Activated CD4-positive, alpha-beta T cell treated with anti-CD3 and anti-CD28 coated beads, Interleukin-2, amount 50 U/mL, for 16 hours (primary cell): Measurements from ENCODE around the gene ATF6B.
A peak's percentile ranks its signal among the peaks of the same experiment; 100 is the strongest.

ENCODE experiments used
- DNase-seq: peaks from one replicate; pipeline ENCODE4 v3.0.0-alpha.2; 2020

The ATF6B gene

DNA sequence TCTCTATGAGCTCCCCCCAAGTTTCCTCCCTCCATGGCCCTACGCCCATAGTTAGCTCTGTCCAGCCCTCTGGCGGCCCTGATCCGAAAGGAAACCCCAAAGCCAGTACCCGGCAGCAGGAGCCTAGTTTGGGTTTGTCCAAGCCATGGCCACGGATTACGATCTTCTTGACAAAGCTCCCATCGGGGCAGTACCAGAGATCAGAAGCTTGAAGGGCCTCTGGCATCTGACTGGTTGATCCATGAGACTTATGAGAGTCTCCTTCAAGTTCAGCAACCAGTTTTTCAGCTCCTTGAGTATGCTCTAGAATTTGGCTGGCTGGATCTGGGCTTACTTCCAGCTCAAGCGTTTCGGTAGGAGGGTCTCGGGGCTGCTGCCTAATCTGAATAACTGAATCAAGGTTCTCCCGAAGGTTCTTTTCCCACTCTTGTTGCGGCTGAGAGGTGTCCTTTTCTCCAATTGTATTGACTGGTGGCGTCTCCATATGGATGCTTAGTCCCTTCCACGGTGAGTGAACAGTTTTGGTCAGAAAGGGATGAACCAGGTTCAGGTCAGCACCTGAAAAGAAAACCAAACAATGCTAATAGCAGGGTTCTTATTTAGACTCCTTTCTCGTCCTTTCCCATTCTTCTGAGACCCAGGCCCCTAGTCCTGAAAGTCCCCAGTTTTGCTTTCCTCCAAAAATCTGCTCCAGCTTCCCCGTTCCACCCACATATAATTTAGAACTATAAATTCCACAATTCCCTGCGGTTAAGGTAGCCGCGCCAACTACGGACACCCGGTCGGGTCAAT is 1.4 kb upstream of the ATF6B start:
- no peak for DNase-seq

DNA sequence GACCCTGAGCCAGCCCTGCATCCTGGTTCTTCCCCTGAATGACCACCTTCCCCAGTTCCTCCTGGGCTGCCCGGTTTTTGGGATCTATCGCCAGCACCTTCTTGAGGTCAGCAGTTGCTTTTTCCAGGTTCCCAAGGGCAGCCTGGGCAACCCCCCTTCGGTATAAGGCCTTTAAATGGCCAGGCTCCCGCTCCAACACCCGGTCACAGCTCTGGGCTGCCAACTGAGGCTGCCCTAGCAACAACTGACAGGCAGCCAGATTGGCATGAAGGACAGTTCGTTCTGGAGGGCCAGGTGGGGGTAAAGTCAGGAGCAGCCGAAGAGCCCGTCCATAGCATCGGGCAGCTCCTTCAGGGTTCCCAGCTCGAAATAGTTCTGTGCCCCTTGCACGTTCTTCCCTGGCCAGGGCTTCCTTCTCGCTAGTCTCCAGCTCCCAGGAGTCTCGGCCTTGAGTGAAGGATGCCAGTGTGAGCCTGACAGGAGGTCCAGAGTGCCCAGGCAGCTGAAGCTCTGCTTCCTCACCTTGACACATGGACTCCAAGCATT is 778 bp upstream of the ATF6B start:
- DNase-seq = no peak

DNA sequence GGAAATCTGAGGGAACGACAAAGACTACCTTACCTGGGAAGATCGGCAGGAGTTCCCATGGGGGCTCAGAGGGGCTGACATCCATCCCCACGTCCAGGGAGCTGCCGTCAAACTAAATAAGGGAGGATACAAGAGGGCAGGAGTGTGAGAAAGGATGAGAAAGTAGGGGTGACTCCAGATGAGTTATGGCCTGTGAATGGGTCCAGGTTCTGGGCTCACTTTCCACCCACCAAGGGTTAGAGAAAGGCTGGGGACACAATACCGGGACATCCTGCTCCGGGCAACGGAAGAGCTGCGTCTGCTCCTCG is 683 bp downstream of the ATF6B start:
- no peak for DNase-seq

DNA sequence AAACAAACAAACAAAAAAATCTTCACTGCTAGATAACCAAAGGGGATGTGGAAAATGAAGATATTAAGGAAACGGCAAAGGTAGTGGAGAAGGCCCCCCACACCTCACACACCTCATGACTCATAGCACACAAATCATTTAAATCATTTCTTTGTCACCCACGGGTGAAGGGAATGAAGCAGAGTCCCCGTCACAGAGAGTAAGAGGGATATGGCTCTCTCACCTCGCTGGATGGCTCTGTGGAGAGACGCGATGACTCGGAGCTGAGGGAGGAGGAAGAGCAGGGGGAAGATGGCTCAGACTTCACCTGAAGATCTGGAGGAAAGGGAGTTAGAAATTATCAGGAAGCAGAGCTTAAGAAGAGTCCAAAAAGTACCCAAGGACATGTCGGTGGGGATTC is 1.2 kb downstream of the ATF6B start:
- DNase-seq = no peak

DNA sequence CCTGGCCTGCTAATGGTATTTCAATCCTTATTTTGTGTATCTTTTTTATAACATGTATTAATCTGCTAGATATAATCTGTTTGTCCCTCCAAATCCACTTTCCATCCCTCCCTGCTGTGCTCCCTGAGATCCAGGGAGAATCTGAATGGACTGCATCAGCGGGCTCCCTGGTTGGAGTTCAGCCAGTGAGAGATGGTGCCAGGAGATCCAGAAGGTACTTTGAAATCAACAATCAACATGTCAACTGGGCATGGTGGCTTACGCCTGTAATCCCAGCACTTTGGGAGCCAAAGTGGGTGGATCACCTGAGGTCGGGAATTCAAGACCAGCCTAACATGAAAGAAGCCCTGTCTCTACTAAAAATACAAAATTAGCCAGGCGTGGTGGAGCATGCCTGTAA is 4.4 kb downstream of the ATF6B start:
- DNase-seq = no peak

DNA sequence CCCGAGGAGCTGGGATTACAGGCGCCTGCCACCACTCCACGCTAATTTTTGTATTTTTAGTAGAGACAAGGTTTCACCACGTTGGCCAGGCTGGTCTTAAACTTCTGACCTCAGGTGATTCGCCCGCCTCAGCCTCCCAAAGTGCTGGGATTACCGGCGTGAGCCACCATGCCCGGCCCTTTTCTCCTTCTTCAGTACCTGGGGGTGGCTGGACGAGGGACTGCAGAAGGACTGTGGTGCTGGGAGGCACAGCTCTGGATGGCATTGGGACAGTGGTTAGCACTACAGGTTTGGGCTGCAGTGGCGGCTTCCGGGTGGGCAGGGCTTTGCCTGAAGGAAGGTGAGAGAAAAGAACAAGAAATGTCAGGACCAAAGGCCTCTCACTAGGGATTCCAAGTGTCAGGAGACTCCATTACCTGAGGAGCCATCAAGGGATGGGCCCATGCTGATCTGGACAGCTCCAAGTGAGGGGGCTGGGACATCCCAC is 7.4 kb downstream of the ATF6B start:
- no peak for DNase-seq

DNA sequence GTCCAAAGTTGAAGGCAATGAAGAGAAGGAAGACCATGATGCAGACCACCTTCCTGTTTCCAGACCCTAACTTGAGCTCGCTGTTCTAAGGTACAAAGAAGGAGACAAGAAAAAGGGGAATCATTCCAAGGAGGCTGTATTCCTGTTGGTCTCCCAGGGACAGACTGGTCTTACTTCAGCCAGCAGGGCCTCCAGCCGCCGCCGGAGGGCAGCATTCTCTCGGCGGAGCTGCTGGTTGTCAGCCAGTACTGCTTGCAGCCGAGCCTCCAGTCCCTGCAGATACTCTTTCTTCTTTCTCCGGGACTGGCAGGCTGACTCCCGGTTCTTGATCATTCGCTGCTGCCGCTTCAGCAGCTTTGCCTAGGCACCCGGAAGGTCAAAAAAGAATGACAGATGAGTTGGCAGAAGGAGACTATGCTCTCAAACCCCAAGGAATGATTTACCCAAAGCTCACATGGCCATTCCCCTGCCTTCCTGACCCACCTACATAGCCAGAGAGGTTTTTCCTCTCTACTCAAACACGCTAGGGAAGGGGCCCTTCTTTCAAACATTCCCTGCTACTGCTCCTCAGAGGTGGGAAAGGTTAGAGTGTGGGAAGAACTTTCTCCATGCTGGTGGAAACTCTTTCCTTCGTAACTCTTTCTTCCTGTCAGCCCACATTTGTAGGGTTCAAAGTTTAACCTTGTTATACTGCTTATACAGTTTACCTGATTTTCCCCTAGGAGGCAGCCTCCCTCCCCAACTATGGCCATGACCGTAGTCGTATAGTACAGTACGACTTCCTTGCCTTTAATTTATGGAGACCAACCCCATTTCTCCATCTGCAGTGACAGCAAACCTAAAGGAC is 9.0 kb downstream of the ATF6B start:
- peak; percentile 72 for DNase-seq

DNA sequence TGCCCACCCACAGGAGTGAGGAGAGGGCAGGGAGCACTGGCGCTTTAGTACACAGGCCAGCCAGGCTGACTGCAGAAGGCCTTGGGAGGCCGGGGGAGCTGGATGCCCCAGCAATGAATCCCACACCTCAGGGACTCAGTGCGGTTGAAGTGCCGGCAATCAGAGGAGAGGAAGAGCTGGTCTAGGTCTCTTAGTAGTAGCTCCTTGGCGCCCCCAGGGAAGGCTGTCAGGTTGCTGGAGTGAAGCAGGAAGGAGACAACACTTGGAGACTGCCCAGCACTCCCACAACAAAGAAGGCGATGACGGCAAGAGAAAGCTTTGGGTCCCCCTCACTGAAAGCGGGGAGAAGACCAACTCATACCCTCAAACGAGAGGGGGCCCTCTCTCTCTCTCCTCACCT is 10.6 kb downstream of the ATF6B start:
- no peak for DNase-seq

DNA sequence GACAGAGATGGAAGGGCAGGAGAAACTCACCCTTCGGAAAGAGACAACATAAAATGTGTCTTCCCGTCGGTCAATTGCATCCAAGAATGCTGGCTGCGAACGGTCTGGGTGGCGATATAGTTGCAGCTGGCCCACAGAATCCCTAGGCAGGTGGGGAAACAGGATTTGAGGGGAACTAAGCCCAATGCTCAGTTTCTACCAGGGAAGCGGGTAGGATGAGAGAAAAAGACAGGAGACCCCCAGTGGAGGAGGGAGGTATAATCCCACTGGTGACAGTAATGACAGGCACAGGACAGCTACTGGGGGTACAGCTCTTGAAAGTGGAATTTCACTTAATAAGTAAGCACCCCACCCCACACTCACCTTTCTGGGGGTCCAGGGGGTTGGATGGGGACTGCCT is 11.4 kb downstream of the ATF6B start:
- no peak for DNase-seq

DNA sequence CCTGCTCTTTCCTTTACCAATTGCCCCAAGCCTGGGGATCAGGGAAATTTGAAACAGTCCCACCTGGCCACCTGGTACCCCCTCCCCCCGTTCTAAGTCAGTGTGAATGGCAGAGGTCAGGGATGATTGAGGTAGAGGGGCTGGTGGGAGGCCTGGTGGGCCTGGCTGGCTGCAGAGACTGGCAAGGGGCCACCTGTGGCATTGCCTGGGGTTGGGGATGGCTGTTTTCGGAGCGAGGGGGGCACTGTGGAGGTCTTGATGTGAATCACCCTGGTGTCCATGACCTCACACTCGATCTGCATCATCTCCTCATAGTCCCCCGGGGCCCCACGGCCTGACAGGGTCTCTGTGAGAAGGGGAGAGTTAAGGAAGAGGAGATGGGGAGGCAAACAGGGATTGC is 12.4 kb downstream of the ATF6B start:
- no peak for DNase-seq

DNA sequence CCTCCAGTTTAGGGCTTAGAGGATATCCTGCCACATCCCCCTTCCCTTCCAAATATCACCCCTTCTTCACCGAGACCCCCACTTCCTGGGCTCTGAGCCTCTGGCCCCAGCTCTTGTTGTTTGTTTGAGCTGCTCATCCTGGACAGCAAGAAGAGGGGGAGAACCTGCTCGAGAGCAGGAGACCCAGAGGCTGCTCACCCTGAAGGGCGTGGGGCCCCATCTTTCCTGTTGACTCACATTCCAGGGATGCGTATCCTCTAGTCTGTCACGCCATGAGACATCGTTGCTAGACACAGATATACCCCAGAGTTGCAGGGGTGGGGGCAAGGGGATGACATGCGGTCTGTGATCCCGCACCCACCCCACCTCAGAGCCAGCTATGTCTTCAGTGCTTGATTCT is 13.2 kb downstream of the ATF6B start:
- DNase-seq = no peak

DNA sequence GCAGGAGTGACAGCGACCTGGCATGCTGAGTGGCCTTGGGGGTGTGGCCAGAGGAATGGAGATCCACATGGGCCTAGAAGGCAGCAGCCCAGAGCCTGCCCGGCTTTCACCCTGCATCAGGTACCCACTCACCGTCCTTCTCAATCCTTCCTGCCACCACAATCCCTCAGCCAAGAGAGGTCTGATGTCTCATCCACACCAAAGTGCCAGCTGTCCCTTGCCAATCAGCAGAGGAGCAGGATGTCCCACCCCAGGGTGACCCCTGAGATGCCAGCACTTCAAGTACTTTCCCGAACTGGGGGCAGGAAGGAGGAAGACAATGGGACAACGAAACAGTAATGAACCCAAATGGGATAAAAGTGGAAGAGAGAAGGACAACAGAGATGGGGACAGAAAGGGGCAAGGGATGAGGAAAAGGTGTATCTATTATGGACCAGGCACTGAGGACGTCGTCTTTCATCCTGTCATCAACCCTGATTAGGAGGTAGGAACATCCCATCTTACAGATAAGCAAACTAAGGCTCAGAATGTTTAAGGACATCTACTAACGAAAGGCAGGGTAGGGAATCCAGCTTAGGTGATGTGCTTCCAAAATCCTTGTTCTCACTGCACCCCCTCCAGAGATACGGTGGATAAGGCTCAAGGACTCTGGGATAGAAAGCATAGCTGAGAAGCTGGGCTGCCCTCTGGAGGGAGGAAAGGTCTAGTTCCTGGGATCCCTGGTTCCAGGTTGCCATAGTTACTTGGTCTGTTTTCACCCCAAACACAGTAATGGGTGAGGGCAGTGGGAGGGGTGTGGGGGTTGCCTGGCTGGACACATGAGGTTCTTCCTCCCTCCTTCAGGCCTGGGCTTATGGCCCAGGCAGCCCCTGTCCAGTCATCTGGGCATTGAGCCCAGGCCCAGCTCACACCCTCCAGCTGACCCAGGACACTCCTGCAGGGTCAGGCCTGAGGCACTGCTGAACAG is 14.4 kb downstream of the ATF6B start:
- no peak for DNase-seq

DNA sequence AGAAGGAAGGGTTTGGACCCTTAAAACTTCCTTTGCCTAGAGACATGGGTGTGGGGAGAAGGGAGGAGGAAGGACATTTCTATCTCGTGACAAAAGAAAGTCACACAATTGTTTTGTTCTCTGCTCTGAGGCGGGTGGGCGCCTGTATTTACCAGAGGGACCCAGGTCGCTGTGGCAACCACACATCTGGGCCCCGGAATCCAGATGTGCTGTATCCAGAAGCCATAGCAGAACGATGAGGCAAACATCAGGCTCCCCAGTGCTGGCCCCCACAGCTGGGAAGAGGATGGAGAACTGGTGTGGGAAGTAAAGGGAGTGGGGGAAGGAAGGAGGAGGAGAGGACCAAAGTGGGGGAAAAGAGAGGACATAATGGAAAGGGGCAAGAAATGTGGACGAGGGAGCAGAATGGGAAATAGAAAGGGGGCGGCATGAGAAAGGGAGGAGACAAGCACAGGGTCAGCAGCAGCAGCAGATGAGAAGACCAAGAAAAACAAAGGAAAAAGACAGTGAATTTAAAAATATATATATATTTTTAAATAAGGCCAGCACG is 15.5 kb downstream of the ATF6B start:
- DNase-seq = no peak

DNA sequence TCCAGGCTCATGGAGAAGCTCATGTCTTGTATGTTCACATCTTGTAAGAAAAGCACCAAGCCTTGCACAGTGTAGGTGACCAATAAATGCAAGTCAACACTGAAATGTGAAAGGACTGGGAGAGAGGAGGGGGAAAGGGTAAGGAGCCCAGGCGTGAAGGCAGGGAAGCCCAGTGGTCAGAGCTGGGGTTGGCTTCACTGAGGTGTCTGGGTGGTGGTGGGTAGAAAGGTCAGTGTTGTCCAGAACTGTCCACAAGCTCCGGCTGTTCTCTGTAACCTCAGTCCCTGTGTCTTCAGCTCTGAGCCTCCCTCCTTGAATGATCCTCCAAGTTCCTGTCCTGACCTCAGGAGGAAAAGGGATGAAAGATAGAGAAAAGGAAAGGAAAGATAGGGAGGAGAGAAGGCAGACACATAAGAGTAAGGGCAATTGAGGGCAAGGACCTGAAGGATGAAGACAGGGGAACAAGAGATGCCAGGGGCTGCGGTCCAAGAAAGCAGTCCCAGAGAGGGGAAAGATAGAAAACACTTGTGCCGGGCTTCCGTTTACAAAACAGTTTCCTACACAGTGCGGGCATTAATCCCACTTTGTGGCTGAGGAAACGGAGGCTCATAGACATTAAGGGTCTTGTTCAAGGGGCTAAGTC is 16.5 kb downstream of the ATF6B start:
- no peak for DNase-seq

DNA sequence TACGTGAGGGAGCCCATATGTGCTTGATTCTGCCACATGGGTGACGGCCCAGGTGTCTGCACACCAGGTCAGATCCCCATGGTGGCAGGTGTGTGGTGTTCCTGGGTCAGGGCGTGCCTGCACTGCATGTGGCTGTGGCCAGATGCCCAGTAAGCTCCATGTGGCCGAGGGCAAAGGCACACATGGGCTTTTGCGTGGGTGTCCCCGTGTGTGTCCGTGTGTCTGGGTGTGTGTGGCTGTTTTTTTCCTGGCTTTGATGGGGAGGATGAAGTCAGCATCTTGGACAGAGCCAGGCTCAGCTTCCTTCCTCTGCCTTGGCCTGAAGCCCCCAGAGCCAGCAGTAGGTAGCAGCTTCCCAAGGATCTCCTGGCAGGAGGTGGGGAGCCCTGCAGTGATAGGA is 17.4 kb downstream of the ATF6B start:
- no peak for DNase-seq

DNA sequence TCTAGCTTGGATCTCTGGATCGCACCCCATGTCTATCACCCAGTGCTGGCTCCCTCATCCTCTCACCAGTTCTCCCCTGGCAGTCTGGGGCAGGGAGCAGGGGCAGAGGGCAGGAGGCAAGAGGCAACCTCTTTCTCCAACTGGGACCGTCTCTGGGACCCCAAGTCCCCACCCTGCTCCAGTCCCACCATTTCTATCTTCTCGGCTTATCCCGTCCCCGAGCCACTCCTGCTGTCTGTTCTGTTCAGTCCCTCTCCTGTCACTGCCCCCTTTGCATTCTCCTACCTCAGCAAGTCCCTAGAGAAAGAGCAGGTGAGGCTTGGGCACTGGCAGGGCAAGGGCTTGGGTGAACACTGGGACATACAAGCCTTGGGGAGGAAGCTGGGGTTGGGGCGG is 18.3 kb downstream of the ATF6B start:
- no peak for DNase-seq

DNA sequence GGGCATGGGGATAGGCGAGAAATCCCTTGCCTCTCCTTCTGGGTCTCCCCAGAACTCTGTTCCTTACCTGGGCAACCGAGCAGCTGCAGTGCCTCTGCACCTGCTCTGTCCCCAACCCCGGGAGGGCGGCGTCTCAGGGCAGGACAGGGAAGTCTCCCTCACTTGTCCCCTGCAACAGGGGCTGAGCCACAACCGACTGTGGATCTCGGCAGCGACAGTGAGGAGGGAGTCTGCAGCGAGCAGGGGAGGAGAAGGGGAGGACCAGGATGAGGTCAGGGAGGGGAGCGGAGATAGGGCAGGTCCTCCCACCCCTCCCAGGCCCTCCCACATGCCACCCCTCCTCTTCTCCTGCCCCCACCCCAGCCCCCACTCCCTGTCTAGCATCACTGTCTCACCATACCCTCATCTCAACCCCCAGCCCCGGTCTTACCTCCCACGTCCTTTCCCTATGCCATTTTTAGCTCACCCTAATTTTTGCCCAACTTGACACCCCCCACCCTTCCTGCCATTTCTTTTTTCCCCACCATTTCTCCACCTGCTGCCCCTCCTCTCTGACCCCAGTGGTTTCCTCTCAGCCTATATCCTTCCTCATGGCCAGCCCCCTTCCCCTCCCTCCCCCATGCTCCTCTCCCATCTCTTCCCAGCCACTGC is 18.8 kb downstream of the ATF6B start, which contains the start of gene TNXB:
Gene TNXB, minus strand, starts transcription at position 225 of the 651 bp plus-strand sequence. CDS start 11,140 bp downstream, outside the sequence.
- DNase-seq = no peak

DNA sequence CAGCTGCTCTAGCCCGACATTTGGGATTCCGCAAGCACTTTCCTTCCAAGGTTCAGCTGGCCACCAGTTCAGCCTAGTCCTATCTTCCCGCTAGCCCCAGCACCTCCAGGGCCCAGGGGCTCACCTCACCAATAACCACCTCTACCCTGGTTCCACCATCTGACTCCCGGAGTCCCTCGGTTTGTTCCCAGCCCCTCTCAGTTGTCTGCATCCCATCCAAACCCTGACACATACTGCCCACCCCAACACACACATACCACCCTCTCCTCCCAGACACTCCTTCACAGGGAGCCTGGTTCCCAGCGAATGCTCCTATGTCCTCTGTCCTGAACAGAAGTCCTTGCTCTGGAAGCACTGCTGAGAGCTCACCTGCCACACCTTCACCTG is 19.3 kb downstream of the ATF6B start:
- DNase-seq = no peak

DNA sequence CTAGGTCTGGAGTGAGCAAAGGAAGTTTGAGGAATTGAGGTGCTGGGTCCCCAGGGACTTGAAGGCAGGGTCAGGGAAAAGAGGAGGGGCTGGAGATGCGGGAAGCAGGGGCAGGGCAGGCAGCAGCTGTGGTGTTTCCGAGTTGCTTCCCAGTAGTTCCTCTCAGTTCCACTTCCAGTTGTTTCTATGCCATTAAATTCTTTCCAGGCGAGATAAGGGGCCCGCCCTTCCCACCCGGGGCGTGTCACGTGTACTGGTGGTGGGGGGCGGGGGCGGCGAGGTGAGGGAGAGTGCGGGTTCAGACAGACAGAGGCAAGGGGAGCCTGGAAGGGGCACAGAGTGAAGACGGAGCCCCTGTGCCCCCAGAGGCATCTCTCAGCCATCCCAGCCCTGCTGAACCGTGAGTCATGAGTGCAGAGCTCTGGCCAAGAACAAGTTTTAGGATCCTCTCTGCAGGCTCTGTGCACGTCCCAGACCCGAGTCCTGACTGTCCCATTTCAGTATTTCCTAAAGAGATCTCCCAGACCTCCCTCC is 19.9 kb downstream of the ATF6B start:
- no peak for DNase-seq

DNA sequence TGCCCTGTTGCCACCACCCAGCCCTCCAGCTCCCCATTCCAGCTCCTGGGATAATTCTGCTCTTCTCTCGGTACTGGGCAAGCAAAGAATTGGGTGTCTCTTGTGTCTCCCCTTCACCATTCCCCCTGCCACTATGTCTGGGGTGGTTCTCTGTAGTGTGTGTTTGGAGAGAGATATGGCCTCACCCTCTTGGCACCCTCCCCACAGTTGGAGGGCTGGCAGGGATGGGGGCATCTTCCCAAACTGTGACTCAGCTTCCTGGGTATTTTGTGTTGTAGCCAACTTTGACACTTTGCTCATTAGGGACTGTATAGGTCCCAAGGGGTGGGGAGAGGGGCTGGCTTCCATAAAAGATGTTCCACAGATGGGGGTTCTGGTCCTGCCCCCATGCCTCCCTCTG is 20.6 kb downstream of the ATF6B start:
- no peak for DNase-seq

DNA sequence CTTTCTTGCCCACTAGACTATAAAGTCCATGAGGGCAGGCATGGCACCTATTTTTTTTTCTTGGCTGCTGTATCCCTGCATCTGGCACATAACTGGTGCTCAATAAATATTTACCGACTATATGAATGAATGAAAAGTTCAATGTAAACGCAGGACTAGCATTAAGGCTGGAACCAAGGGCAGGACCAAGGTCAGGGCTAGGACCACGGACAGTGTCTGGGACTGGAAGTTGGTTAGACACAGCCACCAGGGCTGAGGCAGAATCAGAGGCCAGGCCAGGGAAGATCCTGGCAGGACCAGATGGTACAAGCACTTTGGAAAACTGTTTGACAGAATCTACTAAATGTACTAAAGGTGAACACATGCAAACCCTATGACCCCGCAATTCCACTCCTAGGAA is 22.6 kb downstream of the ATF6B start:
- no peak for DNase-seq
